Stomach smooth muscle (tissue), 2 donors: ENCODE measurements around the gene MYO5C.

Source experiments
- H3K27ac ChIP-seq: one replicate; pipeline ENCODE4 v1.7.0; 2013; ENCODE audit warnings: mild to moderate bottlenecking, low read length, inconsistent platforms
- H3K27me3 ChIP-seq, 2 donors: one replicate each; pipeline ENCODE4 v1.7.0; 2013; ENCODE audit warnings: low read length in 2 of 2; ENCODE audit not compliant: insufficient read depth in 2 of 2, control insufficient read depth in 1 of 2
- H3K36me3 ChIP-seq, 2 donors: one replicate each; pipeline ENCODE4 v1.7.0; 2013; ENCODE audit warnings: low read length in 2 of 2; ENCODE audit not compliant: control insufficient read depth in 2 of 2, insufficient read depth in 2 of 2
- H3K4me1 ChIP-seq: one replicate; pipeline ENCODE4 v1.7.0; 2013; ENCODE audit warnings: low read length; ENCODE audit not compliant: control insufficient read depth, insufficient read depth
- H3K4me3 ChIP-seq, 2 donors: one replicate each; pipeline ENCODE4 v1.7.0; 2013; ENCODE audit warnings: low read length in 2 of 2
- H3K9ac ChIP-seq, 2 donors: one replicate each; pipeline ENCODE4 v1.7.0; 2013; ENCODE audit warnings: low read length in 2 of 2, mild to moderate bottlenecking in 1 of 2
- H3K9me3 ChIP-seq, 2 donors: one replicate each; pipeline ENCODE4 v1.7.0; 2013; ENCODE audit warnings: low read length in 2 of 2; ENCODE audit not compliant: control insufficient read depth in 2 of 2
- donor health status: healthy.
- donor health status: Pancreatic carcinoma.

Gene MYO5C

GRCh38 chr15:52277575-52277974 lies 18.0 kb downstream of the MYO5C start:
- no peak overlapping the region for H3K4me3 ChIP-seq
- no peaks in the 10 kb centered on the region for H3K36me3 ChIP-seq
- H3K9ac ChIP-seq = no peak overlapping the region
- H3K4me1 ChIP-seq = no peaks in the 10 kb centered on the region
- H3K27ac ChIP-seq = no peak overlapping the region
- H3K9me3 ChIP-seq = no peaks in the 10 kb centered on the region
- H3K27me3 ChIP-seq = peaks cover 0 to 4% of the 10 kb centered on the region in 2 donors

GRCh38 chr15:52276256-52276770 lies 19.3 kb downstream of the MYO5C start:
- no peaks in the 10 kb centered on the region for H3K9me3 ChIP-seq
- H3K36me3 ChIP-seq = no peaks in the 10 kb centered on the region
- H3K9ac ChIP-seq = no peak overlapping the region
- H3K4me3 ChIP-seq = no peak overlapping the region
- no peaks in the 10 kb centered on the region for H3K4me1 ChIP-seq
- no peak overlapping the region for H3K27ac ChIP-seq
- peaks cover 0 to 4% of the 10 kb centered on the region in 2 donors for H3K27me3 ChIP-seq

GRCh38 chr15:52263563-52264282 lies 31.9 kb downstream of the MYO5C start:
- no peak overlapping the region for H3K9ac ChIP-seq
- H3K36me3 ChIP-seq = no peaks in the 10 kb centered on the region
- no peak overlapping the region for H3K4me3 ChIP-seq
- H3K4me1 ChIP-seq = peaks cover 17% of the 10 kb centered on the region
- H3K9me3 ChIP-seq = no peaks in the 10 kb centered on the region
- H3K27me3 ChIP-seq = no peaks in the 10 kb centered on the region
- H3K27ac ChIP-seq = no peak overlapping the region

GRCh38 chr15:52262364-52262763 lies 33.2 kb downstream of the MYO5C start:
- Histone ChIP-seq H3K4me3 (no peak overlapping the region), H3K9ac (peak overlapping the region in 1 of 2 donors; percentile 21), H3K36me3 (no peaks in the 10 kb centered on the region), H3K27ac (peak overlapping the region; percentile 60), H3K4me1 (peaks cover 17% of the 10 kb centered on the region), H3K27me3 (no peaks in the 10 kb centered on the region), H3K9me3 (no peaks in the 10 kb centered on the region)

GRCh38 chr15:52261498-52262242 lies 33.9 kb downstream of the MYO5C start:
- Histone ChIP-seq H3K9ac (peak overlapping the region; percentile 17 to 42), H3K27ac (peak overlapping the region; percentile 60), H3K4me1 (peaks cover 17% of the 10 kb centered on the region), H3K4me3 (peak overlapping the region in 1 of 2 donors; percentile 52), H3K27me3 (no peaks in the 10 kb centered on the region), H3K36me3 (no peaks in the 10 kb centered on the region), H3K9me3 (no peaks in the 10 kb centered on the region)

GRCh38 chr15:52261026-52261425 lies 34.6 kb downstream of the MYO5C start:
- Histone ChIP-seq H3K4me1 (peaks cover 17% of the 10 kb centered on the region), H3K4me3 (no peak overlapping the region), H3K27ac (no peak overlapping the region), H3K9me3 (no peaks in the 10 kb centered on the region), H3K9ac (no peak overlapping the region), H3K27me3 (no peaks in the 10 kb centered on the region), H3K36me3 (no peaks in the 10 kb centered on the region)

GRCh38 chr15:52259503-52259902 lies 36.1 kb downstream of the MYO5C start:
- Histone ChIP-seq H3K4me3 (no peak overlapping the region), H3K9me3 (no peaks in the 10 kb centered on the region), H3K9ac (no peak overlapping the region), H3K27me3 (no peaks in the 10 kb centered on the region), H3K36me3 (no peaks in the 10 kb centered on the region), H3K4me1 (peaks cover 17% of the 10 kb centered on the region), H3K27ac (no peak overlapping the region)

GRCh38 chr15:52258461-52258860 lies 37.1 kb downstream of the MYO5C start:
- no peak overlapping the region for H3K27ac ChIP-seq
- H3K9me3 ChIP-seq = no peaks in the 10 kb centered on the region
- no peak overlapping the region for H3K9ac ChIP-seq
- H3K4me1 ChIP-seq = peaks cover 17% of the 10 kb centered on the region
- no peaks in the 10 kb centered on the region for H3K27me3 ChIP-seq
- no peak overlapping the region for H3K4me3 ChIP-seq
- H3K36me3 ChIP-seq = no peaks in the 10 kb centered on the region

GRCh38 chr15:52257734-52258062 lies 37.9 kb downstream of the MYO5C start:
- Histone ChIP-seq H3K4me3 (no peak overlapping the region), H3K27ac (no peak overlapping the region), H3K9ac (no peak overlapping the region), H3K27me3 (no peaks in the 10 kb centered on the region), H3K9me3 (no peaks in the 10 kb centered on the region), H3K4me1 (peaks cover 15% of the 10 kb centered on the region), H3K36me3 (no peaks in the 10 kb centered on the region)

- Histone ChIP-seq H3K9me3 (no peaks in the 10 kb centered on the region), H3K4me3 (no peak overlapping the region), H3K36me3 (no peaks in the 10 kb centered on the region), H3K27me3 (no peaks in the 10 kb centered on the region), H3K27ac (no peak overlapping the region), H3K4me1 (peaks cover 9% of the 10 kb centered on the region), H3K9ac (no peak overlapping the region)
These were observed 38.5 kb downstream of the MYO5C start for GRCh38 chr15:52256930-52257733.
